Esophagus squamous epithelium (tissue), 5 donors: ENCODE measurements around the gene POLR3GL. TPM values are rescaled to one million over a fixed set of nuclear protein-coding genes. Genes with fewer than 3 reads are reported as not detected.

Experiments
- DNase-seq: peaks from one replicate; lab custom pipeline; 2025; lab: John Stamatoyannopoulos, UW
- H3K27ac ChIP-seq, 4 donors: fragments of 200-600 bp; sonication (generic); one replicate each; pipeline ENCODE4 v1.5.1; 2016 to 2019; ENCODE audit warnings: mild to moderate bottlenecking in 1 of 4
- H3K27me3 ChIP-seq, 4 donors: fragments of 200-600 bp; sonication (generic); 1 replicate in 3 of 4; 2 replicates in 1 of 4; pipeline versions ENCODE4 v1.5.1 to v1.6.0; 2017 to 2021; ENCODE audit warnings: antibody characterized with exemption in 1 of 4
- H3K36me3 ChIP-seq, 3 donors: fragments of 200-600 bp; sonication (generic); one replicate each; pipeline ENCODE4 v1.5.1; 2016 to 2019
- H3K4me1 ChIP-seq, 3 donors: fragments of 200-600 bp; sonication (generic); one replicate each; pipeline ENCODE4 v1.5.1; 2017 to 2019
- H3K4me3 ChIP-seq, 4 donors: fragments of 200-600 bp; sonication (generic); 1 replicate in 3 of 4; 2 replicates in 1 of 4; pipeline ENCODE4 v1.5.1; 2016 to 2019; ENCODE audit warnings: mild to moderate bottlenecking in 2 of 4, moderate library complexity in 1 of 4
- H3K9me3 ChIP-seq, 3 donors: fragments of 200-600 bp; sonication (generic); one replicate each; pipeline ENCODE4 v1.5.1; 2016 to 2019
- CTCF ChIP-seq, 6 experiments: fragments of 450-650 bp in 4 of 6; fragments of 200-600 bp in 2 of 6; sonication (generic) in 2 of 6; IDR thresholded peaks; one replicate each; pipeline ENCODE4 v1.5.1; 2016 to 2019; ENCODE audit warnings: antibody characterized with exemption in 6 of 6, mild to moderate bottlenecking in 4 of 6, moderate library complexity in 4 of 6
- POLR2A ChIP-seq, 4 donors: fragments of 450-650 bp; IDR thresholded peaks; one replicate each; pipeline ENCODE4 v1.6.1; 2017; ENCODE audit warnings: antibody characterized with exemption in 4 of 4, mild to moderate bottlenecking in 4 of 4, moderate library complexity in 3 of 4
- WGBS, 2 donors: methylation state at CpG; one replicate each; pipeline ENCODE4 v1.1.5; 2018; 5-methylcytosine and 5-hydroxymethylcytosine counted together
- intact Hi-C: fragments of 100-400 bp; cut with DNase I; formaldehyde crosslinking; loops from one replicate; pipeline ENCODE4 v1.15.0; 2022
- total RNA-seq, 4 donors: library from RNA; depleted of rRNA; stranded (reverse); fragments of >200 nt; gene quantifications; one replicate each; pipeline ENCODE4 v1.1.0, GENCODE V29; 2016
- donor health status: DM: yes; HTN: yes; CAD: no.

POLR3GL gene
- total RNA-seq, 4 donors from 2014 or later = 2.9 to 15.9 (median 9.8) TPM

- Histone ChIP-seq H3K36me3 (peaks cover 0 to 53% (median 0%) of the 10 kb centered on the region in 3 donors), H3K9me3 (no peaks in the 10 kb centered on the region), H3K4me3 (no peak overlapping the region), H3K4me1 (peaks cover 0 to under 1% (median 0%) of the 10 kb centered on the region in 3 donors), H3K27ac (no peak overlapping the region), H3K27me3 (no peaks in the 10 kb centered on the region)
- DNase-seq = no peak
- intact Hi-C loops = no loop called here
- 82 to 91% methylated on average over 4 of the region's 4 CpGs for WGBS, 2 donors
- no peak for TF ChIP-seq POLR2A (IDR thresholded peaks at IDR 0.05)
- TF ChIP-seq CTCF (IDR thresholded peaks at IDR 0.05) = no peak
Measured at GRCh38 chr1:145942405-145942804, 22.1 kb upstream of the POLR3GL start.

- no peak for DNase-seq
- intact Hi-C loops = no loop called here
- Histone ChIP-seq H3K36me3 (peaks cover 0 to 52% (median 0%) of the 10 kb centered on the region in 3 donors), H3K4me1 (no peaks in the 10 kb centered on the region), H3K9me3 (no peaks in the 10 kb centered on the region), H3K4me3 (no peak overlapping the region), H3K27ac (no peak overlapping the region), H3K27me3 (no peaks in the 10 kb centered on the region)
- 87 to 90% methylated on average over 6 of the region's 6 CpGs for WGBS, 2 donors
- no peak for TF ChIP-seq POLR2A (IDR thresholded peaks at IDR 0.05)
- no peak for TF ChIP-seq CTCF (IDR thresholded peaks at IDR 0.05)
Measured at GRCh38 chr1:145942871-145943270, 21.6 kb upstream of the POLR3GL start.

- Histone ChIP-seq H3K4me1 (no peaks in the 10 kb centered on the region), H3K4me3 (no peak overlapping the region), H3K9me3 (no peaks in the 10 kb centered on the region), H3K36me3 (peaks cover 0 to 51% (median 0%) of the 10 kb centered on the region in 3 donors), H3K27me3 (no peaks in the 10 kb centered on the region), H3K27ac (no peak overlapping the region)
- intact Hi-C loops = no loop called here
- DNase-seq = no peak
- TF ChIP-seq POLR2A (IDR thresholded peaks at IDR 0.05) = no peak
- TF ChIP-seq CTCF (IDR thresholded peaks at IDR 0.05) = no peak
- 85 to 96% methylated on average over 3 of the region's 3 CpGs for WGBS, 2 donors
Measured at GRCh38 chr1:145944532-145944931, 20.0 kb upstream of the POLR3GL start.

GRCh38 chr1:145946477-145946986 lies 18.0 kb upstream of the POLR3GL start:
- H3K4me3 ChIP-seq = no peak overlapping the region
- H3K27me3 ChIP-seq = no peaks in the 10 kb centered on the region
- TF ChIP-seq POLR2A (IDR thresholded peaks at IDR 0.05) = no peak
- TF ChIP-seq CTCF (IDR thresholded peaks at IDR 0.05) = no peak
- peaks cover 0 to 14% (median 0%) of the 10 kb centered on the region in 3 donors for H3K4me1 ChIP-seq
- 80 to 85% methylated on average over 3 to 4 of the region's 4 CpGs for WGBS, 2 donors
- no peaks in the 10 kb centered on the region for H3K9me3 ChIP-seq
- H3K36me3 ChIP-seq = peaks cover 0 to 41% (median 0%) of the 10 kb centered on the region in 3 donors
- intact Hi-C loops = no loop called here
- DNase-seq = no peak
- H3K27ac ChIP-seq = no peak overlapping the region

GRCh38 chr1:145947551-145947950 lies 16.9 kb upstream of the POLR3GL start:
- no peaks in the 10 kb centered on the region for H3K9me3 ChIP-seq
- 71 to 82% methylated on average over 4 of the region's 4 CpGs for WGBS, 2 donors
- TF ChIP-seq POLR2A (IDR thresholded peaks at IDR 0.05) (no peak), CTCF (IDR thresholded peaks at IDR 0.05) (no peak)
- H3K4me1 ChIP-seq = peaks cover 0 to 14% (median 0%) of the 10 kb centered on the region in 3 donors
- no peak overlapping the region for H3K4me3 ChIP-seq
- peaks cover 0 to 32% (median 0%) of the 10 kb centered on the region in 3 donors for H3K36me3 ChIP-seq
- intact Hi-C loops = no loop called here
- no peak for DNase-seq
- H3K27ac ChIP-seq = no peak overlapping the region
- no peaks in the 10 kb centered on the region for H3K27me3 ChIP-seq
